ENCODE measurements around the gene PSPN.
"Not testable (repeated sequence)": the region's sequence is repeated elsewhere in the genome, so short reads cannot be mapped to it uniquely, and the experiment has no call there.

Gene PSPN

GRCh38 chr19:6373096-6373812, 2.5 kb downstream of the PSPN start:
- DNase-seq, result peak; percentile 89

GRCh38 chr19:6372594-6373095, 3.1 kb downstream of the PSPN start, which contains the start of gene ALKBH7:
Gene ALKBH7 (plus strand): TSS chr19:6372794. CDS start chr19:6372821, 27 bp downstream.
- peak; percentile 100 for DNase-seq

GRCh38 chr19:6364353-6364752, 11.4 kb downstream of the PSPN start:
- no peak for DNase-seq

DNA sequence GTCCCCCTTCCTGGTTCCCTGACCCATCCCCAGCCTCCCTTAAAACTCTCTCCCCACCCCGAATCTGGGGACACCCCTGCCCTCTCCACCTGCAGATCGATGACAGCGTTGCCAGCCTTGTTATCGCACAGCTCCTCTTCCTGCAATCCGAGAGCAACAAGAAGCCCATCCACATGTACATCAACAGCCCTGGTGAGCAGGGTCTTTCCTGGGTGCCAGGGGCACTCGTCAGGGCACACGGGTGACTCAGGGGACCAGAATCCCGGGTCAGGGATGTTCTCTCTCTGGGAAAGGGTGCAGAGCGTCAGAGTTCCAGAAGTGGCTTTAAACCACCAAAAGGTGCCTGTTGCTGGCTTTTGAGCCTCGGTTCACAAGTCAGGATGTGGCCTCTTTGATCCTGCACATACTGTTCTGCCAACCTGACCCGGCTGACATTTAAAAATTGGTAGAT, 13.4 kb downstream of the PSPN start:
- no peak for DNase-seq

- no peak for DNase-seq
Observed at GRCh38 chr19:6362027-6362350, 13.7 kb downstream of the PSPN start.

DNA sequence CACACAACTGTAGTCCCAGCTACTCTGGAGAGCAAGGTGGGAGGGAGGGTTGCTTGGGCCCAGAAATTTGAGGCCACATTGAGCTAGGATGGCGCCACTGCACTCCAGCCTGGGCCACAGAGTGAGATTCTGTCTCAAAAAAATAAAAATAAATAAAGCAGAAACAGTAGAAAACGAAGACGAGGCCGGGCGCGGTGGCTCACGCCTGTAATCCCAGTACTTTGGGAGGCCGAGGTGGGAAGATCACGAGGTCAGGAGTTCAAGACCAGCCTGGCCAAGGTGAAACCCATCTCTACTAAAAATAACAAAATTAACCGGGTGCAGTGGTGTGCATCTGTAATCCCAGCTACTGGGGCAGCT, 14.9 kb downstream of the PSPN start:
- DNase-seq, result not testable (repeated sequence)

DNA sequence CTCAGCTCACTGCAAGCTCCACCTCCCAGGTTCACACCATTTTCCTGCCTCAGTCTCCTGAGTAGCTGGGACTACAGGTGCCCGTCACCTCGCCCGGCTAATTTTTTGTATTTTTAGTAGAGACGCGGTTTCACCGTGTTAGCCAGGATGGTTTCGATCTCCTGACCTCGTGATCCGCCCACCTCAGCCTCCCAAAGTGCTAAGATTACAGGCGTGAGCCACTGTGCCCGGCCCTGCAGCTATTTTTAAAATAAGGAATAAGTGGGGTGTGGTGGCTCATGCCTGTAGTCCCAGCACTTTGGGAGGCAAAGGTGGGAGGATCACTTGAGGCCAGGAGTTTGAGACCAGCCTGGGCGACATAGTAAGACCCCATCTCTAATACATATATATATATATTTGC, 15.3 kb downstream of the PSPN start:
- DNase-seq, result not testable (repeated sequence)

DNA sequence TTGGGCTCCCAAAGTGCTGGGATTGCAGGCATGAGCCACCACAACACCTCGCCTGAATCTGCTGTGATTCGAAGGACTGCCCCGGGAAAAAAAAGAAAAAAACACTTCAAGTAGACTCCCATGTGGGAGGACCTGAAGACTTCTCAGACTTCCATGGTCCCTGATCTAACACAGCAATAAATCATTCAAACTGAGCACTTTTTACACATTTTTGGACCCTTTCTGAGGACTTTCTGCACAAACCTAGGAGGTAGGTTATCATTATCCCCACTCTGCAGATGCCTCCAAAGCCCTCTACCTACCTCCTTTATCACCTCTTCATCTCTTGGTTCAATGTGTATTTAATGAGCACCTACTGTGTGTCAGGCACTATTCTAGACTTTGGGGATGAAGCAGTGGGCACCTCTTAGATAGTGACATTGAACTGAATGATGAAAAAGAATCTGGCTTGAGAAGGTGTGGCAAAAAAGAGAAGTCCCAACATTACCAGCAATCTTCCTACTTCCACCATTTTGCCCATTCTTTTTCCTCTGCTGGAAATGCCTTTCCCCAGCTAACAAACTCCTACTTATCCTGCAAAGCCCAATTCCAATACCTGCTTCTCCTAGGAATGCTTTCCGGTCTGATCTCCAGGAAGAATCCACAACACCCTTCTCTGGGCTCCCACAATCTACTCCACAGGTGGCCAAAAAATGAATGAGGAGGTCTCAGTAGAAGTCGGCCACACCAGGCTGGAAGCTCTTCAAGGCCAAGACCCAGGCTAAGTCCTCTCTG, 16.0 kb downstream of the PSPN start:
- no peak for DNase-seq

- DNase-seq, result no peak
Observed at GRCh38 chr19:6358003-6358402, 17.7 kb downstream of the PSPN start.

DNA sequence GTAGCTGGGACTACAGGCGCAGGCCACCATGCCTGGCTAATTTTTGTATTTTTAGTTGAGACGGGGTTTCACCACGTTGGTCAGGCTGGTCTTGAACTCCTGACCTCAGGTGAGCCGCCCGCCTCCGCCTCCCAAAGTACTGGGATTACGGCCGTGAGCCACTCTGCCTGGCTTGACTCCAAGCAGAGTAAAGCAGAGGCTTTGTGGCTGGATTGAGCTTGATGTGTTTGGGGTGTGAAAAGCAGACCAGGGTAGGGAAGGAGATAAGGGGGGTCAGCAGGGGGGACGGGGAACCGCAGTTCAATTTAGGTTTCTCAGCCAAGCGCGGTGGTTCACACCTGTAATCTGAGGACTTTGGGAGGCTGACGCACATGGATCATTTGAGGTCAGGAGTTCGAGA, 18.6 kb downstream of the PSPN start:
- no peak for DNase-seq

DNA sequence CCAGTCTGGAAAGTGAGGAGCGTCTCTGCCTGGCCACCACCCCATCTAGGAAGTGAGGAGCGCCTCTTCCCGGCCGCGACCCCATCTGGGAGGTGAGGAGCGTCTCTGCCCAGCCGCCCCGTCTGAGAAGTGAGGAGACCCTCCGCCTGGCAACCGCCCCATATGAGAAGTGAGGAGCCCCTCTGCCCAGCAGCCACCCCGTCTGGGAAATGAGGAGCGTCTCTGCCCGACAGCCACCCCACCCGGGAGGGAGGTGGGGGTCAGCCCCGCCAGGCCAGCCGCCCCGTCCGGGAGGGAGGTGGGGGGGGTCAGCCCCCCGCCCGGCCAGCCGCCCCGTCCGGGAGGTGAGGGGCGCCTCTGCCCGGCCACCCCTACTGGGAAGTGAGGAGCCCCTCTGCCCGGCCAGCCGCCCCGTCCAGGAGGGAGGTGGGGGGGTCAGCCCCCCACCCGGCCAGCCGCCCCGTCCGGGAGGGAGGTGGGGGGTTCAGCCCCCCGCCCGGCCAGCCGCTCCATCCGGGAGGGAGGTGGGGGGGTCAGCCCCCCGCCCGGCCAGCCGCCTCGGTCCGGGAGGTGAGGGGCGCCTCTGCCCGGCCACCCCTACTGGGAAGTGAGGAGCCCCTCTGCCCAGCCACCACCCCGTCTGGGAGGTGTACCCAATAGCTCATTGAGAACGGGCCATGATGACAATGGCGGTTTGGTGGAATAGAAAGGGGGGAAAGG, 20.3 kb downstream of the PSPN start:
- DNase-seq, result not testable (repeated sequence)

DNA sequence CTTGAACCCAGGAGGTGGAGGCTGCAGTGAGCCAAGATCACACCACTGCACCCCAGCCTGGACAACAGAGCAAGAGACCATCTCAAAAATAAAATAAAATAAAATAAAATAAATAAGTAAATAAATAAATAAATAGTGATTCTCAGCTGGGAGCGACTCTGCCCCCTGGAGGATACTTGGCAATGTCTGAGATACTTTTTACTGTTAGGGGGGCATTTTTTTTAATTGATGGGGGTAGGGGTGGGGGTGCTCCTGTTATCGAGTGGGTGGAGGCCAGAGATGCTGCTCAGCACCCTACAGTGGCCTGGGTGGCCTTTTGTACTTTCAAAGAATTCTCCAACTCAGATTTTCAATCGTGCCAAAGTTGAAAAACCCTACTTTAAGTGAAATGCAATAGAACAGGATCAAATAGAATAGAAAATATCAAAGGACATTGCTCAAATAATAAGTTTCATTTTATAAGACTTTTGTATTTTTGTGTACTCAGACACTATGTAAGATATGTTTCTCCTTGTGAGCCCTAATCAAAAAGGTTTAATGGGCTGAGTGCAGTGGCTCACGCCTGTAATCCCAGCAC, 21.5 kb downstream of the PSPN start:
- no peak for DNase-seq

DNA sequence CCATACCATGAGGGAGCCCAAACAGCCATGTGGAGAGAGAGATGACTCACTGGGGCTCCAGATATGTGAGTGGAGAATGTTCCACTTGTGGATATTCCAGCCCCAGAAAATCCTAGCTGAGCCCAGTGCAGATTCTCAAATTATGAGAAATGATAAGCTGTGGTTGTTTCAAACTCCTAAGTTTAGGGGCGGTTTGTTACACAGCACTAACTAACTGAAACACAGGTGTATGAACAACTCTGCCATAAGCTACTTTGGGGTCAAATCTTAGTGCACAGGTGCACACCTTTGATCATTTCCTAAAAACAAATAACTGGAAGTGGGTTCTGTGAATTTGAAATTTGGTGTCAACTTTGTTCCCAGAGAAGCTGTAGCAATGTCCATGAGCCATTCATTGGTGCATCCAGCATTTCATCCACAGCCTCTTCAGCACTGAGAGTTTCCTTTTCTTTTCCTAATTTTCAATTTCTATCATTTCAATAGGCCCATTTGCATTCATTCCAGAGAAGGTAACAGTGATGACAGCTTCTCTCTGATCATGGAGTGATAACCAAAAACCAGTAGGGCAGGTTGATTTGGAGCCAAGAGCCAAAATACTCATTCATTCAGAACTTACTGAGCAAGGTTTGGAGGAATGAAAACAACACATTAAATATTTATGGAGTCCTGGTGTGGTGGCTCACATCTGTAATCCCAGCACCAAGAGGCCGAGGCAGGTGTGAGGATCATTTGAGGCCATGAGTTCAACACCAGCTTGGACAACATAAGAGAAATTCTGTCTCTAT, 23.2 kb downstream of the PSPN start:
- DNase-seq, result no peak

DNA sequence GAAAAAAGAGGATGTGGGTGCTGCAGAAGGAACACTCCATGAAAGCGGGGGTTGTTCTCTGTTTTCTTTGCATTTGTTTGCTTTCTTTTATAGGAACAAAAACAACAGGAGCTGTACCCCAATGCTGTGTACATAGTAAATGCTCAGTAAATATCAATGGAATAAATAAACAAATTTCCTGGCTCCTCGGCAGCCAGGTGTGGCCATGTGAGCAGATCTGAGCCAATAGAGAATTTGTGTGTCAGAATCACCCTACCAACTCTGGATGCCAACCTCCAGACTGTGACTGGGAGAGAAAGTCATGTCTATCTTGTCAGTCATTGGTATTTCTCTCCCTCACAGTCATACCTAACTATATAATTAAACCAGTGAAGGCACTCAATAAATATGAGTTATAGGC, 25.0 kb downstream of the PSPN start:
- DNase-seq, result no peak

- not testable (repeated sequence) for DNase-seq
Observed at GRCh38 chr19:6349271-6349670, 26.5 kb downstream of the PSPN start.

GRCh38 chr19:6343462-6343861, 32.3 kb downstream of the PSPN start:
- no peak for DNase-seq

DNA sequence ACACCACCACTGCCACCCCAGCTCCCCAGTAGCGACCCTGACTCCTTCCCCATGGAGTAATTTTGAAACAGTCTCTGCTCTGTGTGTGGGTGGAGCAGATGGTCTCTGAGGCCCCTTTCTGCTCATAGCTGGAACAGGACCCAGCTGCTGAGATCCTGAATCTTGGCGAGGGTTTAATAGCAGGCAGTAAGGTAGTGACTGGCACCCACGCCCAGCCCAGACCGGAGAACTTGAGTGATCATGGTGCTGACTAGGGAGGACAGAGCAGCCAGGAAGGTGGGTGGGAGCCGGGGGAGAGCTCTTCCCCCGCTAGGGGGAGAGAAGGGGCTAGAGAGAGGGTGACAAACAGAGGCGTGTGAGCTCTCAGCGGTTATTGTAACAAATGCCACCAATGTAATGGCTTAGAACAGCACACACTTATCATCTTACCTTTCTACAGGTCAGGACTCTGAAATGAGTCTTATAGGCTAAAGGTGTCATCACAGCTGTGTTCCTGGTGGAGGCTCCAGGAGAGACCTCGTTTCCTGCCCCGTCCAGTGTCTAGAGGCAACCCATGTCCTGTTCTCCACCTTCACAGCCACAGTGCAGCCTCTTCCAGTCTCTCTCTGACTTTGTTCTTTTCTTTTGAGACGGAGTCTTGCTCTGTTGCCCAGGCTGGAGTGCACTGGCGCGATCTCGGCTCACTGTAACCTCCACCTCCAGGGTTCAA, 35.1 kb downstream of the PSPN start:
- DNase-seq, result no peak

DNA sequence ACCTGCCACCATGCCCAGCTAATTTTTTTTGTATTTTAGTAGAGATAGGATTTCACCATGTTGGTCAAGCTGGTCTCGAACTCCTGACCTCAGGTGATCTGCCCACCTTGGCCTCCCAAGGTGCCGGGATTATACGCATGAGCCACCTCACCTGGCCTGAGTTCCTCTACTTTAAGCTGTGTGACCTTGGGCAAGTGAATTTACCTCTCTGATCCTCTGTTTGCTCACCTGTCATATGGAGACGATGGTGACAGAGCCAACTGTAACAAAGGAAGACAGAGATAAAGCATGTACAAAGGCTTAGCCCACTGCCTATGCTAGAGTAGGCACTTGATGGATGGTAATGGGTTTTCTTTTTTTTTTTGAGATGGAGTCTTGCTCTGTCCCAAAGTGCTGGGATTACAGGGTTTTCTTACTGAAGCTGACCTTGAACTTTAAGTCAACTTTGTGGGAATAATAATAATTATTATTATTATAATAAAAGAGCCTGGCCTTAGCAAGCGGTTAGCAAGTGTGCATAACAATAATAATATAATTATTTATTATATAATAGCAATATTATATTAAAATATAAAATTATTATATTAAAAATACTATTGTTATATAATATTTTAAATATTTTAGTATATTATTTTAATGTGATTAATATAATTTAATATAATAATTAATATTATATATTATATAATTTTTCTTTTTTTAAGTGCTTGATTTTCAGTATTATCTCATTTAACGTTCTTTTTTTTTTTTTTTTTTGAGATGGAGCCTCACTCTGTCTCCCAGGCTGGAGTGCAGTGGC, 41.0 kb downstream of the PSPN start:
- no peak for DNase-seq

GRCh38 chr19:6333439-6333838, 42.3 kb downstream of the PSPN start, which contains the start of gene ACER1:
Gene ACER1 (minus strand): TSS chr19:6333612. CDS start chr19:6333551, 61 bp downstream.
- no peak for DNase-seq

- no peak for DNase-seq
Observed at GRCh38 chr19:6326815-6327214, 48.9 kb downstream of the PSPN start.

DNA sequence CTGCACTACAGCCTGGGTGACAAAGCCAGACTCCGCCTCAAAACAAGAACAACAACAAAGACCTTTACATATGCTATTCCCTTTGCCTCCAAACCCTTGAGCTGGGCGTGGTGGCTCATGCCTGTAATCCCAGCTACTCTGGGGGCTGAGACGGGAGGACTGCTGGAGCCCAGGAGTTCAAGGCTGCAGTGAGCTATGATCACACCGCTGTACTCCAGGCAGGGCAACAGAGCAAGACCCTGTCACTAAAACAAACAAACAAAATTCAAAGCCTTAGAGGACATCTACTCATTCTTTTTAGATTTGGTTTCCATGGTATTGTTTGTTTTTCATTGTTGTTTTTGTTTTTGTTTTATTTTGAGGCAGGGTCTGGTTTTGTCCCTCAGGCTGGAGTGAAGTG, 50.1 kb downstream of the PSPN start:
- DNase-seq, result no peak

Measured in NCI-H1092 (cell line).